H9 (cell line): ENCODE results near the gene OPN1SW. TPM values are rescaled to one million over a fixed set of nuclear protein-coding genes. Genes with fewer than 3 reads are reported as not detected.

Experiments used
- DNase-seq: peaks from one replicate; pipeline ENCODE4 v3.0.0-alpha.2; 2017
- H2AFZ ChIP-seq: one replicate; pipeline ENCODE4 v1.6.1; 2013; ENCODE audit warnings: mild to moderate bottlenecking, low read length, control low read depth, moderate library complexity
- H2AK5ac ChIP-seq: 2 replicates; pipeline ENCODE4 v1.6.1; 2013; ENCODE audit warnings: low read length, control low read depth, mixed read lengths; ENCODE audit not compliant: insufficient read length
- H2BK120ac ChIP-seq: one replicate; pipeline ENCODE4 v1.6.1; 2013; ENCODE audit warnings: low read depth, mild to moderate bottlenecking, low read length, control low read depth, inconsistent platforms; ENCODE audit not compliant: poor library complexity, severe bottlenecking
- H2BK12ac ChIP-seq: 2 replicates; pipeline ENCODE4 v1.6.1; 2013; ENCODE audit warnings: low read length, control low read depth, mixed read lengths, low read depth; ENCODE audit not compliant: insufficient read length
- H2BK15ac ChIP-seq: 2 replicates; pipeline ENCODE4 v1.6.1; 2013; ENCODE audit warnings: low read depth, low read length, control low read depth
- H2BK20ac ChIP-seq: one replicate; pipeline ENCODE4 v1.6.1; 2013; ENCODE audit warnings: low read depth, mild to moderate bottlenecking, low read length, control low read depth, inconsistent platforms; ENCODE audit not compliant: poor library complexity, severe bottlenecking
- H2BK5ac ChIP-seq: 2 replicates; pipeline ENCODE4 v1.6.1; 2013; ENCODE audit warnings: low read length, control low read depth, mixed read lengths; ENCODE audit not compliant: insufficient read length
- H3K14ac ChIP-seq: 2 replicates; pipeline ENCODE4 v1.6.1; 2013; ENCODE audit warnings: low read length, control low read depth; ENCODE audit not compliant: insufficient read depth
- H3K18ac ChIP-seq: 2 replicates; pipeline ENCODE4 v1.6.1; 2013; ENCODE audit warnings: low read depth, mild to moderate bottlenecking, mixed read lengths, low read length, control low read depth; ENCODE audit not compliant: insufficient read length
- H3K23ac ChIP-seq: 2 replicates; pipeline ENCODE4 v1.6.1; 2013; ENCODE audit warnings: low read length, control low read depth, mixed read lengths, low read depth; ENCODE audit not compliant: insufficient read length
- H3K23me2 ChIP-seq: 2 replicates; pipeline ENCODE4 v1.6.1; 2013; ENCODE audit warnings: low read depth, mild to moderate bottlenecking, mixed read lengths, low read length, control low read depth; ENCODE audit not compliant: insufficient read length, poor library complexity, severe bottlenecking
- H3K27ac ChIP-seq: 2 replicates; pipeline ENCODE4 v1.5.1; 2013; ENCODE audit warnings: low read length, control low read depth, mixed read lengths, low read depth; ENCODE audit not compliant: insufficient read length
- H3K27me3 ChIP-seq: 2 replicates; pipeline ENCODE4 v1.6.1; 2013; ENCODE audit warnings: low read length, control low read depth, inconsistent platforms; ENCODE audit not compliant: insufficient read depth
- H3K4ac ChIP-seq: 2 replicates; pipeline ENCODE4 v1.6.1; 2013; ENCODE audit warnings: low read depth, mild to moderate bottlenecking, control low read depth, inconsistent platforms, low read length, moderate library complexity
- H3K4me1 ChIP-seq: 2 replicates; pipeline ENCODE4 v1.6.1; 2013; ENCODE audit warnings: low read length, control low read depth, inconsistent platforms; ENCODE audit not compliant: insufficient read depth
- H3K4me2 ChIP-seq: 2 replicates; pipeline ENCODE4 v1.6.1; 2013; ENCODE audit warnings: low read length, control low read depth, mixed read lengths; ENCODE audit not compliant: insufficient read length, insufficient read depth
- H3K56ac ChIP-seq: 2 replicates; pipeline ENCODE4 v1.6.1; 2013; ENCODE audit warnings: low read depth, mild to moderate bottlenecking, mixed read lengths, low read length, control low read depth; ENCODE audit not compliant: insufficient read length
- H3K79me1 ChIP-seq: 2 replicates; pipeline ENCODE4 v1.6.1; 2013; ENCODE audit warnings: low read depth, mild to moderate bottlenecking, moderate library complexity, low read length, control low read depth, inconsistent platforms; ENCODE audit not compliant: insufficient read depth, poor library complexity, severe bottlenecking
- H3K79me2 ChIP-seq: 2 replicates; pipeline ENCODE4 v1.6.1; 2013; ENCODE audit warnings: low read length, control low read depth, inconsistent platforms; ENCODE audit not compliant: insufficient read depth
- H3K9ac ChIP-seq: 2 replicates; pipeline ENCODE4 v1.6.1; 2013; ENCODE audit warnings: low read length, control low read depth, mixed read lengths; ENCODE audit not compliant: insufficient read length; ENCODE audit errors: extremely low read depth
- H3K9me3 ChIP-seq: one replicate; pipeline ENCODE4 v1.6.1; 2013; ENCODE audit warnings: low read depth, low read length, inconsistent platforms; ENCODE audit not compliant: control insufficient read depth
- H3T11ph ChIP-seq: one replicate; pipeline ENCODE4 v1.6.1; 2013; ENCODE audit warnings: mild to moderate bottlenecking, low read length, control low read depth, inconsistent platforms
- H4K20me1 ChIP-seq: one replicate; pipeline ENCODE4 v1.6.1; 2013; ENCODE audit not compliant: control insufficient read depth, insufficient read length, insufficient read depth
- H4K5ac ChIP-seq: 2 replicates; pipeline ENCODE4 v1.6.1; 2013; ENCODE audit warnings: low read depth, mild to moderate bottlenecking, mixed read lengths, low read length, control low read depth; ENCODE audit not compliant: insufficient read length
- H4K8ac ChIP-seq: replicated peaks from 2 replicates; pipeline ENCODE4 v1.6.1; 2013; ENCODE audit warnings: low read length, control low read depth, mixed read lengths, low read depth; ENCODE audit not compliant: insufficient read length
- H4K91ac ChIP-seq: 2 replicates; pipeline ENCODE4 v1.6.1; 2013; ENCODE audit warnings: low read depth, mild to moderate bottlenecking, moderate library complexity, mixed read lengths, low read length, control low read depth; ENCODE audit not compliant: insufficient read length
- H3K27ac Mint-ChIP-seq, 3 experiments: 2 replicates in 2 of 3; 3 replicates in 1 of 3; pipeline ENCODE4 v1.8.0; 2020 to 2021; ENCODE audit warnings: mixed read lengths in 3 of 3, mild to moderate bottlenecking in 1 of 3, moderate library complexity in 1 of 3
- H3K27me3 Mint-ChIP-seq: 2 replicates; pipeline ENCODE4 v1.8.0; 2021; ENCODE audit warnings: low read depth, mild to moderate bottlenecking, moderate library complexity, mixed read lengths
- H3K36me3 Mint-ChIP-seq, 3 experiments: 2 replicates in 2 of 3; 3 replicates in 1 of 3; pipeline ENCODE4 v1.8.0; 2020 to 2021; ENCODE audit warnings: low read depth in 3 of 3, mixed read lengths in 3 of 3; ENCODE audit not compliant: insufficient read depth in 1 of 3
- H3K4me1 Mint-ChIP-seq, 2 experiments: 2 replicates each; pipeline ENCODE4 v1.8.0; 2020; ENCODE audit warnings: mixed read lengths in 2 of 2
- H3K4me3 Mint-ChIP-seq, 2 experiments: 2 replicates in 1 of 2; 3 replicates in 1 of 2; pipeline ENCODE4 v1.8.0; 2020 to 2021; ENCODE audit warnings: mild to moderate bottlenecking in 2 of 2, mixed read lengths in 2 of 2, moderate library complexity in 1 of 2
- H3K9me3 Mint-ChIP-seq, 2 experiments: 2 replicates in 1 of 2; 3 replicates in 1 of 2; pipeline ENCODE4 v1.8.0; 2020; ENCODE audit warnings: mild to moderate bottlenecking in 2 of 2, mixed read lengths in 2 of 2, moderate library complexity in 1 of 2
- CTCF ChIP-seq: fragments of 200-600 bp; sonication (generic); conservative IDR thresholded peaks from 3 replicates; pipeline ENCODE4 v1.8.0; 2021; ENCODE audit warnings: antibody characterized with exemption, mild to moderate bottlenecking
- WGBS: extraction: QIAGEN DNeasy Blood & Tissue Kit; methylation state at CpG from one replicate; pipeline ENCODE4 v1.1.7; 2013; ENCODE audit warnings: missing lambda C conversion rate, low lambda C conversion rate, mixed read lengths; ENCODE audit not compliant: insufficient read length; ENCODE audit errors: extremely low coverage; 5-methylcytosine and 5-hydroxymethylcytosine counted together
- total RNA-seq: library from RNA; stranded (reverse); gene quantifications from 2 replicates; pipeline ENCODE4 v1.2.1, GENCODE V29; 2021

The OPN1SW gene
- total RNA-seq, 1 experiment from 2014 or later: not detected

GRCh38 chr7:128783143-128783861 lies 7.7 kb upstream of the OPN1SW start:
- H3T11ph ChIP-seq: no peak overlapping the region
- peak overlapping the region; percentile 86 for H3K4me2 ChIP-seq
- 0 out of 2 replicates have a peak, but pooled peaks cover 5% of the 10 kb centered on the region for H3K4me1 ChIP-seq
- peak overlapping the region; percentile 45 for H3K9ac ChIP-seq
- H2BK120ac ChIP-seq: no peak overlapping the region
- H2AK5ac ChIP-seq: no peak overlapping the region
- H4K8ac ChIP-seq: no peak overlapping the region
- H3K56ac ChIP-seq: no peak overlapping the region
- no peak overlapping the region for H4K5ac ChIP-seq
- TF ChIP-seq CTCF: no peak
- Mint-ChIP-seq H3K4me1 (peaks cover 12 to 20% of the 10 kb centered on the region in 2 experiments), H3K36me3 (no peaks in the 10 kb centered on the region), H3K4me3 (peak overlapping the region; percentile 80 to 84), H3K9me3 (peaks cover 0 to under 1% of the 10 kb centered on the region in 2 experiments; a peak in 3 of 5 replicates), H3K27ac (peak overlapping the region; percentile 42 to 74 (median 71); a peak in 5 of 7 replicates), H3K27me3 (peaks cover 15% of the 10 kb centered on the region)
- H3K23me2 ChIP-seq: peaks cover 6% of the 10 kb centered on the region
- DNase-seq: peak; percentile 95
- H3K27me3 ChIP-seq: no peaks in the 10 kb centered on the region
- H3K27ac ChIP-seq: no peak overlapping the region
- no peak overlapping the region for H3K23ac ChIP-seq
- no peaks in the 10 kb centered on the region for H3K79me2 ChIP-seq
- H3K14ac ChIP-seq: no peak overlapping the region; the same call in 1 of the 2 replicates
- no peak overlapping the region for H3K18ac ChIP-seq
- H3K79me1 ChIP-seq: no peaks in the 10 kb centered on the region
- H4K20me1 ChIP-seq: no peaks in the 10 kb centered on the region
- H2AFZ ChIP-seq: peak overlapping the region; percentile 59
- H2BK20ac ChIP-seq: no peak overlapping the region
- H2BK12ac ChIP-seq: no peak overlapping the region
- H2BK15ac ChIP-seq: no peak overlapping the region
- no peak overlapping the region for H4K91ac ChIP-seq
- H2BK5ac ChIP-seq: no peak overlapping the region
- H3K4ac ChIP-seq: no peak overlapping the region
- no peaks in the 10 kb centered on the region for H3K9me3 ChIP-seq
- WGBS: no CpG with 5 or more reads among the region's 15 CpGs
